Mesenchymal stem cell (in vitro differentiated cells and primary cell): ENCODE results near the gene OMA1.

Source experiments
- DNase-seq: peaks from one replicate; pipeline ENCODE4 v3.0.0-alpha.2; 2013
- H2AFZ ChIP-seq: one replicate; pipeline ENCODE4 v1.6.1; 2013; ENCODE audit warnings: low read depth, mild to moderate bottlenecking, control low read depth, inconsistent platforms, low read length, moderate library complexity
- H2AK5ac ChIP-seq: 2 replicates; pipeline ENCODE4 v1.6.1; 2013; ENCODE audit warnings: low read length, moderate library complexity, mild to moderate bottlenecking, inconsistent platforms; ENCODE audit not compliant: severe bottlenecking
- H2BK120ac ChIP-seq: one replicate; pipeline ENCODE4 v1.6.1; 2013; ENCODE audit warnings: low read depth, mild to moderate bottlenecking, inconsistent platforms, low read length, moderate library complexity
- H2BK12ac ChIP-seq, 2 experiments: one replicate each; pipeline ENCODE4 v1.6.1; 2013; ENCODE audit warnings: inconsistent platforms in 2 of 2, low read length in 2 of 2, mild to moderate bottlenecking in 2 of 2, moderate library complexity in 2 of 2, control low read depth in 1 of 2
- H2BK15ac ChIP-seq: one replicate; pipeline ENCODE4 v1.6.1; 2013; ENCODE audit warnings: mild to moderate bottlenecking, low read depth, inconsistent platforms; ENCODE audit not compliant: poor library complexity, severe bottlenecking
- H2BK5ac ChIP-seq: 2 replicates; pipeline ENCODE4 v1.6.1; 2013; ENCODE audit warnings: low read depth, mild to moderate bottlenecking, low read length, control low read depth, inconsistent platforms; ENCODE audit not compliant: poor library complexity, severe bottlenecking
- H3K14ac ChIP-seq, 2 experiments: one replicate each; pipeline ENCODE4 v1.6.1; 2013; ENCODE audit warnings: inconsistent platforms in 2 of 2, low read length in 2 of 2, control low read depth in 1 of 2, mild to moderate bottlenecking in 1 of 2, moderate library complexity in 1 of 2
- H3K18ac ChIP-seq, 2 experiments: one replicate each; pipeline ENCODE4 v1.6.1; 2013; ENCODE audit warnings: inconsistent platforms in 2 of 2, low read length in 2 of 2, control low read depth in 1 of 2, low read depth in 1 of 2, mild to moderate bottlenecking in 1 of 2
- H3K23ac ChIP-seq, 2 experiments: one replicate each; pipeline ENCODE4 v1.6.1; 2013; ENCODE audit warnings: inconsistent platforms in 2 of 2, low read length in 2 of 2, mild to moderate bottlenecking in 2 of 2, moderate library complexity in 2 of 2, control low read depth in 1 of 2
- H3K27ac ChIP-seq: 2 replicates; pipeline ENCODE4 v1.5.1; 2013; ENCODE audit warnings: mild to moderate bottlenecking, moderate library complexity, low read length, control low read depth, inconsistent platforms; ENCODE audit not compliant: poor library complexity, severe bottlenecking
- H3K27me3 ChIP-seq, 2 experiments: 2 replicates each; pipeline versions ENCODE4 v1.6.1 to v1.7.0; 2013; ENCODE audit warnings: low read length in 2 of 2, mild to moderate bottlenecking in 2 of 2, moderate library complexity in 2 of 2, control low read depth in 1 of 2, inconsistent platforms in 1 of 2; ENCODE audit not compliant: control insufficient read depth in 1 of 2, insufficient read depth in 1 of 2
- H3K36me3 ChIP-seq, 2 experiments: 2 replicates each; pipeline versions ENCODE4 v1.6.1 to v1.7.0; 2013; ENCODE audit warnings: low read length in 2 of 2, control low read depth in 1 of 2, inconsistent platforms in 1 of 2, low read depth in 1 of 2, mild to moderate bottlenecking in 1 of 2; ENCODE audit not compliant: insufficient read depth in 2 of 2, control insufficient read depth in 1 of 2
- H3K4ac ChIP-seq, 2 experiments: one replicate each; pipeline ENCODE4 v1.6.1; 2013; ENCODE audit warnings: inconsistent platforms in 2 of 2, low read length in 2 of 2, mild to moderate bottlenecking in 2 of 2, moderate library complexity in 2 of 2, control low read depth in 1 of 2, low read depth in 1 of 2
- H3K4me1 ChIP-seq: 2 replicates; pipeline ENCODE4 v1.6.1; 2013; ENCODE audit warnings: low read depth, low read length, control low read depth; ENCODE audit not compliant: control insufficient read depth, insufficient read depth
- H3K4me2 ChIP-seq: 2 replicates; pipeline ENCODE4 v1.6.1; 2013; ENCODE audit warnings: low read length, mild to moderate bottlenecking, inconsistent platforms; ENCODE audit not compliant: poor library complexity, severe bottlenecking
- H3K4me3 ChIP-seq, 2 experiments: 2 replicates each; pipeline versions ENCODE4 v1.5.1 to v1.7.0; 2013; ENCODE audit warnings: low read length in 2 of 2, mild to moderate bottlenecking in 2 of 2, control low read depth in 1 of 2, low read depth in 1 of 2; ENCODE audit not compliant: insufficient read depth in 1 of 2
- H3K79me1 ChIP-seq: replicated peaks from 2 replicates; pipeline ENCODE4 v1.6.1; 2013; ENCODE audit warnings: mild to moderate bottlenecking, control low read depth, low read length, inconsistent platforms; ENCODE audit not compliant: poor library complexity, severe bottlenecking
- H3K9ac ChIP-seq: 2 replicates; pipeline ENCODE4 v1.7.0; 2013; ENCODE audit warnings: mild to moderate bottlenecking, low read length, moderate library complexity
- H3K9me3 ChIP-seq: 2 replicates; pipeline ENCODE4 v1.7.0; 2013; ENCODE audit warnings: mild to moderate bottlenecking, low read length; ENCODE audit not compliant: control insufficient read depth
- H4K8ac ChIP-seq: one replicate; pipeline ENCODE4 v1.6.1; 2013; ENCODE audit warnings: inconsistent platforms, mild to moderate bottlenecking, low read length, moderate library complexity
- H4K91ac ChIP-seq: one replicate; pipeline ENCODE4 v1.6.1; 2013; ENCODE audit warnings: mild to moderate bottlenecking, low read length, inconsistent platforms
- WGBS: methylation state at CpG from one replicate; pipeline ENCODE4 v1.1.7; 2013; ENCODE audit warnings: mixed read lengths; 5-methylcytosine and 5-hydroxymethylcytosine counted together

OMA1 gene

DNA sequence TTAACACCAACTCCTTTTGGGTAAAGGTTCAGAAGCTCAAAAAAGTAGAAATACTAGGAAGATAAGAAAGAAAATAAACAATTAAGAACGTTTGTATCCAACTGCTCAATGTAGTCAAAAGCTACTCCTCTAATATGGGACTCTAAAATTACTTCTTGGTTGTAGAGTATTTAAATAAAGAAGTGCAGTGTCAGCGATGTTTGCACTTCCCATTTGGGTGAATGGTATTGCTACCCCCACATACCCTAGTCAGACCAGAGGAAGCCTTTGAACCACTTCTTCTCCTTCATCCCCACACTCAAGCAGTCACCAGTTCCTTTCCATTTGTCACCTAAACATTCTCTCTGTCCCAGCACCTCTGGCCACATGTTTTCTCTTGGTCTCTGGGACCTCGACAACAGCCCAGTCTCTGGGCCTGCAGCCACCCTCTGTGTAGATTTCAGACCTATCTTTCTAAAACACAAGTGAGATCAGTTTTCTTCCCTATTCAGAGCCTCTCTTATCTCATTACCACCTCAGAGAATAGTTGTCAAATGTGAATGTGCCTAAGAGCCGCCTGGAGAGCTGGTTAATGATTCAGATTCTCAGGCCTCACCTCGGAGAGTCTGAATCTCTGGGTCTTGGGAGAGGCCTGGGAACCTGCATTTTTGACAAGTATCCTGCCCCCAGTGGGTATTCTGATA lies 109.8 kb downstream of the OMA1 start:
- Histone ChIP-seq H3K9me3 (no peaks in the 10 kb centered on the region), H3K18ac (no peak overlapping the region), H3K14ac (no peak overlapping the region), H3K23ac (no peak overlapping the region), H2AK5ac (no peak overlapping the region), H2BK5ac (no peak overlapping the region), H2BK15ac (no peak overlapping the region), H4K8ac (no peak overlapping the region), H3K4me1 (peaks cover 6% of the 10 kb centered on the region), H3K4me2 (no peak overlapping the region), H2BK12ac (no peak overlapping the region), H2AFZ (no peak overlapping the region), H4K91ac (no peak overlapping the region), H3K4me3 (no peak overlapping the region), H3K36me3 (no peaks in the 10 kb centered on the region), H3K4ac (no peak overlapping the region), H3K79me1 (no peaks in the 10 kb centered on the region), H3K27ac (no peak overlapping the region), H2BK120ac (no peak overlapping the region), H3K27me3 (no peaks in the 10 kb centered on the region), H3K9ac (no peak overlapping the region)
- DNase-seq = no peak
- 82% methylated on average over 4 of the region's 5 CpGs for WGBS

DNA sequence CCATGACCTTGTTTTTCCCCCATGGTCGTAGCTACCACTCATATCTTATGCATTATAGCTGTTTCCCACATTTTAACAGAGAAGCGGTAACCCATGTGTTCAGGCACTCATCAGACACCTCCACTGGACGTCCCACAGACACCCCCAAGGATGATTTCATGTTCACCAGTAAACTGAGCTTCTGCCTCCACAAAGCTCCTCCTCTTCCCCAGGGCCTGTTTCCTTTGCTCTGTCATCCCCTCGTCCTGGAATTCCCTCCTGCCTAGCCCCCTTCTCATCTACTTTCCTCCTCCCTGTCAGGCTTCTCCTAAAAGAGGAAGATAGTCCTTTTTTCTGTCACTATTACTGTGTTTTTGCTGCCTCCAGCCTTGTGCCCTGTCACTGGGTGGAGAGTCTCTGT lies 111.2 kb downstream of the OMA1 start:
- no peak overlapping the region for H3K4me3 ChIP-seq
- H2BK5ac ChIP-seq = no peak overlapping the region

DNA sequence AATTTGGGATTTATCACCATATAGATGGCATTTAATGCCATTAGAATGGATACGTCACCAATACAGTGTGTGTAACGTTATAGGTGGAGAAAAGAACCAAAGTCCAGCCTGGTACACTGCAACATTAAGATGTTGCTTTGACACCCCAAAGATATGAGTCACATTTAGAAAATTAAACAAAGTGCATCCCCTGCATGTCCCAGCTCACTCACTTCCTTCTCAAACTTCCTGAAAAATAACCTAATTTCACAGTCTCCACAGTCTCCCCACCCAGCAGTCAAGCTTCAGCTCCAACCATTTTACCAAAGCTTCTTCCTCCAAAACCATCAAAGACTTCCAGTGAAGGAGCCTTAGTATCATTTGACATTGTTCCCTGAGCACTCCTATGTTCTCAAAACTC lies 111.9 kb downstream of the OMA1 start:
- Histone ChIP-seq H4K91ac (no peak overlapping the region), H3K23ac (no peak overlapping the region), H2BK12ac (no peak overlapping the region), H3K9ac (no peak overlapping the region), H2AFZ (no peak overlapping the region), H3K9me3 (no peaks in the 10 kb centered on the region), H3K36me3 (no peaks in the 10 kb centered on the region), H3K14ac (no peak overlapping the region), H3K27me3 (no peaks in the 10 kb centered on the region), H3K18ac (no peak overlapping the region), H2BK5ac (no peak overlapping the region), H3K4ac (no peak overlapping the region), H3K4me1 (peaks cover 6% of the 10 kb centered on the region), H2BK15ac (no peak overlapping the region), H3K79me1 (no peaks in the 10 kb centered on the region), H4K8ac (no peak overlapping the region), H3K4me3 (no peak overlapping the region), H2BK120ac (no peak overlapping the region), H3K27ac (no peak overlapping the region), H3K4me2 (no peak overlapping the region), H2AK5ac (no peak overlapping the region)
- DNase-seq = no peak
- 87% methylated on average over 2 of the region's 2 CpGs for WGBS

More for the DNA sequence above, 111.2 kb downstream of the OMA1 start:
- Histone ChIP-seq H2AK5ac (no peak overlapping the region), H2AFZ (no peak overlapping the region), H3K18ac (no peak overlapping the region), H3K4ac (no peak overlapping the region), H2BK120ac (no peak overlapping the region), H3K9ac (no peak overlapping the region), H3K23ac (no peak overlapping the region), H3K4me1 (peaks cover 6% of the 10 kb centered on the region), H3K14ac (no peak overlapping the region), H4K91ac (no peak overlapping the region), H2BK12ac (no peak overlapping the region), H4K8ac (no peak overlapping the region), H3K4me2 (no peak overlapping the region), H2BK15ac (no peak overlapping the region), H3K9me3 (no peaks in the 10 kb centered on the region), H3K36me3 (no peaks in the 10 kb centered on the region), H3K27ac (no peak overlapping the region), H3K27me3 (no peaks in the 10 kb centered on the region), H3K79me1 (no peaks in the 10 kb centered on the region)
- 64% methylated on average over 4 of the region's 4 CpGs for WGBS
- DNase-seq = no peak

DNA sequence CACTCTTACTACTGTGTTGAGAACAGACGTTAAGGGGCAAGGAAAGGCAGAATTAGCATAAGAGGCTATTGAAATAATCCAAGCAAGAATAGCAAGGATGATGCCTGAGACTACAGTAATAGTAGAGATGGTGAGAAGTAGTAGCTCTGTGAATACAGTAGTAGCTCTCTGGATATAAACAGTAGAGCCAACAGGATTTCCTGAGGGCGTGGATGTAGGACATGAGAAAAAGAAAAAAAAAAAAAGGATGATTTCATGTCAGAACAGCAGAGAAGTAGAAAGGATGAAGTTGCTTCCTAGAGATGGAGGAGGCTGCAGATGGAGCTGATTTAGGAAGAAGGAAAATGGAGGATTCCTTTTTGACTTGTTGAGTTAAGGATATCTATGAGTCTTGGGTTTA lies 112.3 kb downstream of the OMA1 start:
- Histone ChIP-seq H2AFZ (no peak overlapping the region), H4K8ac (no peak overlapping the region), H3K27ac (no peak overlapping the region), H3K4me1 (peaks cover 6% of the 10 kb centered on the region), H3K9me3 (no peaks in the 10 kb centered on the region), H2BK120ac (no peak overlapping the region), H3K36me3 (no peaks in the 10 kb centered on the region), H4K91ac (no peak overlapping the region), H2BK12ac (no peak overlapping the region), H2AK5ac (no peak overlapping the region), H3K4me2 (no peak overlapping the region), H3K14ac (no peak overlapping the region), H3K18ac (no peak overlapping the region), H3K79me1 (no peaks in the 10 kb centered on the region), H2BK5ac (no peak overlapping the region), H2BK15ac (no peak overlapping the region), H3K27me3 (no peaks in the 10 kb centered on the region), H3K4ac (no peak overlapping the region), H3K23ac (no peak overlapping the region), H3K4me3 (no peak overlapping the region), H3K9ac (no peak overlapping the region)
- no peak for DNase-seq
- 74% methylated on average over 2 of the region's 2 CpGs for WGBS
